ENCODE measurements around the gene THTPA.
"Not testable (repeated sequence)": the region's sequence is repeated elsewhere in the genome, so short reads cannot be mapped to it uniquely, and the experiment has no call there.

The THTPA gene

GRCh38 chr14:23573384-23574015 is 17.4 kb downstream of the THTPA start:
- H3K4me3 ChIP-seq (ENCODE audit: low read length) = no peak overlapping the region
- H3K27ac ChIP-seq (ENCODE audit: low read length) = no peak overlapping the region
- peaks cover 11% of the 10 kb centered on the region for H3K27me3 ChIP-seq (ENCODE audit: control insufficient read depth, insufficient read depth, low read length)
- H3K36me3 ChIP-seq (ENCODE audit: control insufficient read depth, low read depth, low read length) = peaks cover 8% of the 10 kb centered on the region
- no peak overlapping the region for H3K9ac ChIP-seq (ENCODE audit: low read length)
- no peaks in the 10 kb centered on the region for H3K9me3 ChIP-seq (ENCODE audit: control insufficient read depth, low read depth, low read length)
- peaks cover 8% of the 10 kb centered on the region for H3K4me1 ChIP-seq (ENCODE audit: control insufficient read depth, low read depth, low read length)

GRCh38 chr14:23577004-23577681 is 21.1 kb downstream of the THTPA start:
- Histone ChIP-seq H3K9ac (ENCODE audit: low read length) (no peak overlapping the region), H3K4me3 (ENCODE audit: low read length) (peak overlapping the region; percentile 54), H3K27me3 (ENCODE audit: control insufficient read depth, insufficient read depth, low read length) (peaks cover 11% of the 10 kb centered on the region), H3K9me3 (ENCODE audit: control insufficient read depth, low read depth, low read length) (no peaks in the 10 kb centered on the region), H3K4me1 (ENCODE audit: control insufficient read depth, low read depth, low read length) (peaks cover 10% of the 10 kb centered on the region), H3K36me3 (ENCODE audit: control insufficient read depth, low read depth, low read length) (peaks cover 4% of the 10 kb centered on the region), H3K27ac (ENCODE audit: low read length) (no peak overlapping the region)

- H3K9ac ChIP-seq (ENCODE audit: low read length) = no peak overlapping the region
- H3K27me3 ChIP-seq (ENCODE audit: control insufficient read depth, insufficient read depth, low read length) = peaks cover 11% of the 10 kb centered on the region
- no peak overlapping the region for H3K27ac ChIP-seq (ENCODE audit: low read length)
- H3K4me1 ChIP-seq (ENCODE audit: control insufficient read depth, low read depth, low read length) = peaks cover 10% of the 10 kb centered on the region
- no peaks in the 10 kb centered on the region for H3K9me3 ChIP-seq (ENCODE audit: control insufficient read depth, low read depth, low read length)
- H3K36me3 ChIP-seq (ENCODE audit: control insufficient read depth, low read depth, low read length) = peaks cover 4% of the 10 kb centered on the region
- H3K4me3 ChIP-seq (ENCODE audit: low read length) = peak overlapping the region; percentile 54
Measured at GRCh38 chr14:23577710-23578392, 21.8 kb downstream of the THTPA start.

GRCh38 chr14:23578560-23579310 is 22.7 kb downstream of the THTPA start, which contains the start of gene JPH4:
Gene JPH4 (minus strand): TSS chr14:23578790. CDS start chr14:23577453, 1,337 bp downstream.
- Histone ChIP-seq H3K27me3 (ENCODE audit: control insufficient read depth, insufficient read depth, low read length) (peaks cover 11% of the 10 kb centered on the region), H3K27ac (ENCODE audit: low read length) (no peak within 1 kb of the TSS), H3K9ac (ENCODE audit: low read length) (no peak within 1 kb of the TSS), H3K4me3 (ENCODE audit: low read length) (peak within 1 kb of the TSS; percentile 54), H3K9me3 (ENCODE audit: control insufficient read depth, low read depth, low read length) (no peaks in the 10 kb centered on the region), H3K4me1 (ENCODE audit: control insufficient read depth, low read depth, low read length) (peaks cover 10% of the 10 kb centered on the region), H3K36me3 (ENCODE audit: control insufficient read depth, low read depth, low read length) (peaks cover 4% of the 10 kb centered on the region)

- Histone ChIP-seq H3K9ac (ENCODE audit: low read length) (no peak overlapping the region), H3K4me1 (ENCODE audit: control insufficient read depth, low read depth, low read length) (peaks cover 10% of the 10 kb centered on the region), H3K27ac (ENCODE audit: low read length) (no peak overlapping the region), H3K9me3 (ENCODE audit: control insufficient read depth, low read depth, low read length) (no peaks in the 10 kb centered on the region), H3K27me3 (ENCODE audit: control insufficient read depth, insufficient read depth, low read length) (peaks cover 11% of the 10 kb centered on the region), H3K36me3 (ENCODE audit: control insufficient read depth, low read depth, low read length) (peaks cover 4% of the 10 kb centered on the region), H3K4me3 (ENCODE audit: low read length) (no peak overlapping the region)
Measured at GRCh38 chr14:23579311-23579630, 23.2 kb downstream of the THTPA start.

- H3K27ac ChIP-seq (ENCODE audit: low read length) = no peak overlapping the region
- no peaks in the 10 kb centered on the region for H3K9me3 ChIP-seq (ENCODE audit: control insufficient read depth, low read depth, low read length)
- peaks cover 10% of the 10 kb centered on the region for H3K4me1 ChIP-seq (ENCODE audit: control insufficient read depth, low read depth, low read length)
- peaks cover 11% of the 10 kb centered on the region for H3K27me3 ChIP-seq (ENCODE audit: control insufficient read depth, insufficient read depth, low read length)
- no peak overlapping the region for H3K4me3 ChIP-seq (ENCODE audit: low read length)
- no peak overlapping the region for H3K9ac ChIP-seq (ENCODE audit: low read length)
- H3K36me3 ChIP-seq (ENCODE audit: control insufficient read depth, low read depth, low read length) = peaks cover 4% of the 10 kb centered on the region
Measured at GRCh38 chr14:23579739-23580138, 23.7 kb downstream of the THTPA start.

GRCh38 chr14:23580152-23580926 is 24.3 kb downstream of the THTPA start:
- Histone ChIP-seq H3K36me3 (ENCODE audit: control insufficient read depth, low read depth, low read length) (peaks cover under 1% of the 10 kb centered on the region), H3K4me1 (ENCODE audit: control insufficient read depth, low read depth, low read length) (peaks cover 10% of the 10 kb centered on the region), H3K27ac (ENCODE audit: low read length) (no peak overlapping the region), H3K9ac (ENCODE audit: low read length) (no peak overlapping the region), H3K27me3 (ENCODE audit: control insufficient read depth, insufficient read depth, low read length) (peaks cover 11% of the 10 kb centered on the region), H3K4me3 (ENCODE audit: low read length) (no peak overlapping the region), H3K9me3 (ENCODE audit: control insufficient read depth, low read depth, low read length) (no peaks in the 10 kb centered on the region)

- Histone ChIP-seq H3K4me1 (ENCODE audit: control insufficient read depth, low read depth, low read length) (peaks cover 10% of the 10 kb centered on the region), H3K36me3 (ENCODE audit: control insufficient read depth, low read depth, low read length) (no peaks in the 10 kb centered on the region), H3K27me3 (ENCODE audit: control insufficient read depth, insufficient read depth, low read length) (peaks cover 11% of the 10 kb centered on the region), H3K9ac (ENCODE audit: low read length) (no peak overlapping the region), H3K4me3 (ENCODE audit: low read length) (no peak overlapping the region), H3K27ac (ENCODE audit: low read length) (no peak overlapping the region), H3K9me3 (ENCODE audit: control insufficient read depth, low read depth, low read length) (no peaks in the 10 kb centered on the region)
Measured at GRCh38 chr14:23580948-23581281, 24.8 kb downstream of the THTPA start.

- H3K36me3 ChIP-seq (ENCODE audit: control insufficient read depth, low read depth, low read length) = no peaks in the 10 kb centered on the region
- H3K27ac ChIP-seq (ENCODE audit: low read length) = no peak overlapping the region
- H3K4me3 ChIP-seq (ENCODE audit: low read length) = no peak overlapping the region
- H3K9ac ChIP-seq (ENCODE audit: low read length) = no peak overlapping the region
- H3K27me3 ChIP-seq (ENCODE audit: control insufficient read depth, insufficient read depth, low read length) = no peaks in the 10 kb centered on the region
- H3K4me1 ChIP-seq (ENCODE audit: control insufficient read depth, low read depth, low read length) = peaks cover 10% of the 10 kb centered on the region
- no peaks in the 10 kb centered on the region for H3K9me3 ChIP-seq (ENCODE audit: control insufficient read depth, low read depth, low read length)
Measured at GRCh38 chr14:23582906-23583760, 27.1 kb downstream of the THTPA start.

GRCh38 chr14:23583761-23584526 is 27.9 kb downstream of the THTPA start:
- H3K27ac ChIP-seq (ENCODE audit: low read length); H3K27me3 ChIP-seq (ENCODE audit: control insufficient read depth, insufficient read depth, low read length); H3K9ac ChIP-seq (ENCODE audit: low read length); H3K36me3 ChIP-seq (ENCODE audit: control insufficient read depth, low read depth, low read length); H3K4me3 ChIP-seq (ENCODE audit: low read length); H3K9me3 ChIP-seq (ENCODE audit: control insufficient read depth, low read depth, low read length): not testable (repeated sequence)
- H3K4me1 ChIP-seq (ENCODE audit: control insufficient read depth, low read depth, low read length) = peaks cover 12% of the 10 kb centered on the region
